ENCODE measurements around the gene CPA1.

GRCh38 chr7:130415006-130415405 is 34.7 kb downstream of the CPA1 start:
- no peak for TF ChIP-seq CTCF (IDR thresholded peaks at IDR 0.05; ENCODE audit: low read length)
- no peak for TF ChIP-seq EZH2 (IDR thresholded peaks at IDR 0.05; ENCODE audit: borderline replicate concordance, low read length)
